Measurements from ENCODE around the gene SH3TC2. TPM values are rescaled to one million over a fixed set of nuclear protein-coding genes. Genes with fewer than 3 reads are reported as not detected.
A peak's percentile ranks its signal among the peaks of the same experiment; 100 is the strongest.

SH3TC2 gene
- total RNA-seq, 1 donor from 2014 or later: 0.21 TPM

GRCh38 chr5:149071756-149072155, 8.9 kb upstream of the SH3TC2 start:
- TF ChIP-seq, protein P1, sequence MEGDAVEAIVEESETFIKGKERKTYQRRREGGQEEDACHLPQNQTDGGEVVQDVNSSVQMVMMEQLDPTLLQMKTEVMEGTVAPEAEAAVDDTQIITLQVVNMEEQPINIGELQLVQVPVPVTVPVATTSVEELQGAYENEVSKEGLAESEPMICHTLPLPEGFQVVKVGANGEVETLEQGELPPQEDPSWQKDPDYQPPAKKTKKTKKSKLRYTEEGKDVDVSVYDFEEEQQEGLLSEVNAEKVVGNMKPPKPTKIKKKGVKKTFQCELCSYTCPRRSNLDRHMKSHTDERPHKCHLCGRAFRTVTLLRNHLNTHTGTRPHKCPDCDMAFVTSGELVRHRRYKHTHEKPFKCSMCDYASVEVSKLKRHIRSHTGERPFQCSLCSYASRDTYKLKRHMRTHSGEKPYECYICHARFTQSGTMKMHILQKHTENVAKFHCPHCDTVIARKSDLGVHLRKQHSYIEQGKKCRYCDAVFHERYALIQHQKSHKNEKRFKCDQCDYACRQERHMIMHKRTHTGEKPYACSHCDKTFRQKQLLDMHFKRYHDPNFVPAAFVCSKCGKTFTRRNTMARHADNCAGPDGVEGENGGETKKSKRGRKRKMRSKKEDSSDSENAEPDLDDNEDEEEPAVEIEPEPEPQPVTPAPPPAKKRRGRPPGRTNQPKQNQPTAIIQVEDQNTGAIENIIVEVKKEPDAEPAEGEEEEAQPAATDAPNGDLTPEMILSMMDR (IDR thresholded peaks at IDR 0.05): no peak

DNA sequence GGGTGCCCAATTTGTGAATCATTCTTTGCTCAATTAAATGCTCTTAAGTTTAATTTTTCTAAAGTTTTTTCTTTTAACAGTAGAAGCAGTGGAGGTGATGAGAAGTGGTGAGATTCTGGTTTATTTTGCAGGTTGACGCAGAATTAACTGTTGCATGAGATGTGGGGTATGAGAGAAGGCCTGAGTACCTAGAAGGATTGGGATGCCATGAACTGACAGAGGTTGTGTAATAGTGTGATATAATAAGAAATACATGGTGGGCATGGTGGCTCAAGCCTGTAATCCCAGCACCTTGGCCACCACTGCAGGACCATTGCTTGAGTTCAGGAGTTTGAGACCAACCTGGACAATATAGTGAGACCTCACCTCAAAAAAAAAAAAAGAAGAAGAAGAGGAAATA, 8.4 kb upstream of the SH3TC2 start:
- TF ChIP-seq, protein P1 (IDR thresholded peaks at IDR 0.05): no peak
- Histone ChIP-seq H3K4me1 (no peaks in the 10 kb centered on the region), H3K27me3 (no peaks in the 10 kb centered on the region), H3K27ac (no peak overlapping the region), H3K4me3 (no peak overlapping the region), H3K9me3 (no peaks in the 10 kb centered on the region), H3K36me3 (no peaks in the 10 kb centered on the region)
- no peak for DNase-seq (ENCODE audit: low spot score in 2 of 2)
- intact Hi-C loops (cut with DNase I): no loop called here

More at GRCh38 chr5:149071756-149072155, 8.9 kb upstream of the SH3TC2 start:
- intact Hi-C loops (cut with DNase I): no loop called here
- Histone ChIP-seq H3K9me3 (no peaks in the 10 kb centered on the region), H3K4me1 (no peaks in the 10 kb centered on the region), H3K36me3 (no peaks in the 10 kb centered on the region), H3K4me3 (no peak overlapping the region), H3K27ac (no peak overlapping the region), H3K27me3 (no peaks in the 10 kb centered on the region)
- DNase-seq (ENCODE audit: low spot score in 2 of 2): no peak

GRCh38 chr5:149069711-149070110, 6.8 kb upstream of the SH3TC2 start:
- no peaks in the 10 kb centered on the region for H3K36me3 ChIP-seq
- no peak for DNase-seq (ENCODE audit: low spot score in 2 of 2)
- no peak overlapping the region for H3K4me3 ChIP-seq
- TF ChIP-seq, protein P1 (IDR thresholded peaks at IDR 0.05): no peak
- H3K4me1 ChIP-seq: no peaks in the 10 kb centered on the region
- no peaks in the 10 kb centered on the region for H3K9me3 ChIP-seq
- H3K27me3 ChIP-seq: no peaks in the 10 kb centered on the region
- no peak overlapping the region for H3K27ac ChIP-seq
- intact Hi-C loops (cut with DNase I): no loop called here

DNA sequence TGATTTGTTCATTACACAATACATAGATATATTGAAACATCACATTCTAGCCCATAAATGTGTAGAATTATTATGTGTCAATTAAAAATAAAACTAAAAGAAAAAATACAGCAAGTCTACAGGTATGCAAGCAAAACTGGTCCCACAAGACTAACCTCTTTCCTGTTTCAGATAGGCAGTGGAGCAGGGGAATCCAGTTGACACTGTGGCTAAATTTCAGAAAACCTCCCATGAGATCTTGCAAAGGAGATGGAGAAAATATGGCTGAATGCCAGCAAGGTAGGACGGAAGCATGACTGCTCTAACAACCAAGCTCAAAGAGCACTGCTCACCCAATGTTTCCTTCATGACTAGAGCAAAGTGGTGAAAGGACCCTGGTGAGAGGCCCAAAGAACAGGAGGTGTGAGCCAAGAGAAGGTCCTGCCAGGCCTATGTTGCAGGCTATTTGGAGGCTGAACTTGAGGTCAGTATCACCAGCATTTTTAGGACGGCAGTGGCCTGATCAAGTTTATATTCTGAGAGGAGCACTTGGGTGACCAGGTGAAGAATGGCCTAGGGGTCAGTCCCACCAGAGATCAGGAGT, 1.1 kb upstream of the SH3TC2 start:
- Histone ChIP-seq H3K27me3 (no peaks in the 10 kb centered on the region), H3K4me3 (no peak overlapping the region), H3K4me1 (peaks cover 0 to 12% of the 10 kb centered on the region in 2 donors), H3K27ac (no peak overlapping the region), H3K9me3 (no peaks in the 10 kb centered on the region), H3K36me3 (no peaks in the 10 kb centered on the region)
- intact Hi-C loops (cut with DNase I): no loop called here
- DNase-seq (ENCODE audit: low spot score in 2 of 2): no peak
- TF ChIP-seq, protein P1 (IDR thresholded peaks at IDR 0.05): no peak

DNA sequence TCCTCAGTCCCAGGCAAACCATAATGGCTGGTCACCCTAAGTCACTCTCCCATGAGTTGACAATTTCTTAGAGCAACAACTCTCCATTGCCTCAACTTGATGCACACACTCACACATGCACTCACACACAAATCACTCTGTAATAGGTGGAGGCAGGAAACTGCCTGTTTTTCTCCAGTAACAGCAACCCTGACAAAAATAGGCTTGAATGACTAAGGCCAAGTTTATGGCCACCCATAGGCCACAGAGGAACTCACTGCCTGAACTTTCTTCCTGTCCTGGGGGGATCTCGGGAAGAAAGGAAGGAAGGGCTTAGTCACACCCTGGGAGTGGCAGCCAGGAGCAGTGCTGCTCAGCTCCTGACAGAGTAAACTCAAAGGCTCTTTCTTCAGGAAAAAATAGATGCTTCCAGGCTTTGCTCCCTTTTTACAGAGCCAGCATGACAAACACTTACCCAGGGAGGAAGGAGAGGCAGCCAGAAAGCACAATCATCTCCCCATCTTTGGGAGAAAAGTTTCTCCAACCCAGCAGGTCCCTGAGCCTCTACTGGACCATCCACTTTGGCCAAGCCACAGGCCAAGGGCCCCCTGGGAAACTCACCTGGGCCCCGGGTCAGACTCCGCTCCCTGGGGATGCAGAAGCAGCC, 368 bp downstream of the SH3TC2 start:
- H3K27ac ChIP-seq: peak overlapping the region; percentile 55 to 65
- H3K4me1 ChIP-seq: peaks cover 0 to 12% of the 10 kb centered on the region in 2 donors
- peak in 1 of 2 donors; percentile 72 for DNase-seq (ENCODE audit: low spot score in 2 of 2)
- no peak overlapping the region for H3K4me3 ChIP-seq
- H3K9me3 ChIP-seq: no peaks in the 10 kb centered on the region
- H3K27me3 ChIP-seq: no peaks in the 10 kb centered on the region
- intact Hi-C loops (cut with DNase I): no loop called here
- H3K36me3 ChIP-seq: no peaks in the 10 kb centered on the region
- TF ChIP-seq, protein P1 (IDR thresholded peaks at IDR 0.05): no peak

Measured in ascending aorta (tissue), 2 donors.